NCI-H1105 treated with DMSO at 0.1 percent for 48 hours (cell line): ENCODE results near the gene PSG7.
A peak's percentile ranks its signal among the peaks of the same experiment; 100 is the strongest.
"Not testable (repeated sequence)": the region's sequence is repeated elsewhere in the genome, so short reads cannot be mapped to it uniquely, and the experiment has no call there.

Experiments used
- DNase-seq: peaks from one replicate; lab custom pipeline; 2025; lab: John Stamatoyannopoulos, UW

PSG7 gene

DNA sequence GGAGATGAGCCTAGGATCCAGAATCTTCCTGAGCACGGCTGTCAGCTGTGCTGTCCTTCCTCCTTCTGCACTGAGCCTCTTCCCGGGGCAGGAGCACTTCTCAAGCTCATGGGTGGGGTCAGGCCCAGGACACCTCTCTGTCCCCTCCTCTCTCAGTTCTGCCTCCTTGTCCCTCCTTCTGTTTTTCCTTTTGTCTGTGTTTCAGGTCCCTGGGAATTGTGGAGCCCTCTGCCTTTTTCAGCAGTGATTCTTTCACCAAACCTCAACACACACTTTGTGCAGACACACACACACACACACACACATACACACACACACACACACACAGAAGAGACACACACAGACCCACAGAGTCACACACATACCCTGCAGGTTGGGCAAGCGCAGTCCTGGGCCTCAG lies at the start of gene PSG7:
Gene PSG7, minus strand, starts transcription at position 101 of the 400 bp plus-strand sequence. CDS start 131 bp downstream, outside the sequence.
- DNase-seq: not testable (repeated sequence)

DNA sequence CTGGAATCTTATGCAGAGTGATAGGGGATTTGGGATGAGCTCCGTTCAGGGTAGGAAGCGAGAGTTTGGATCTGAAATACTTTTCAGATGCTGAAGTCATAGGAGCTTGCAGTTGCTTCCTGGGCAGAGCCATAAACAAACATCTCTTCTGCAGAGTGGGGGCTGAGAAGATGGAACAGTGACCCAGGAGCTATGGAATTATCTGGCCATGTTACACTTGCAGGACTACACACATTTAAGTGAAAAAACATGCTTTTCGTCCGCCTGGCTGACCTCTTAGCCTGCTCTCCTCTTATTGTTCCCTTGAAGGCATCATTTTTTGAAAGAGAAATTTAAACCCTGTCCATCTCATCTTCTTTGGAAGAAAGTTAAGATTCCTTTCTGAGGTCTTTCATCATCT lies 48.6 kb upstream of the PSG7 start:
- DNase-seq: no peak

DNA sequence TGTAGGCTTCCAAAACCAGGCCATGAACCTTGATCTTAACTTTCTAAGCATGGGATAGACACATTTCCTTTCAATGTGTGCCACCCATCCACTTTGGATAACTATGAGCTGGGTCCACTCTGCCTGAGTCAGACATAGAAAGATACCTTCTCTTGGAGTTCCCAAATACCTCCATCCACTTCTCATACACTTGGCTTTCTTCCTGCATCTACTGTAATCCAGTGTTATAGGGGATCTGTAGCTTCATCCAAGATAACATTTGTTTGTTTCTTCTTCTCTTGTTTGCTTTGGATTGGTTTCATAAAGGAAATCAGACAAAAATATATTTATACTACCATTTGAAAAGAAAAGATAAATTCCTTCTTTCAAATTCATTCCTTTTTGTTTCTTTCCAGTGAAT lies 45.1 kb upstream of the PSG7 start:
- DNase-seq: not testable (repeated sequence)

DNA sequence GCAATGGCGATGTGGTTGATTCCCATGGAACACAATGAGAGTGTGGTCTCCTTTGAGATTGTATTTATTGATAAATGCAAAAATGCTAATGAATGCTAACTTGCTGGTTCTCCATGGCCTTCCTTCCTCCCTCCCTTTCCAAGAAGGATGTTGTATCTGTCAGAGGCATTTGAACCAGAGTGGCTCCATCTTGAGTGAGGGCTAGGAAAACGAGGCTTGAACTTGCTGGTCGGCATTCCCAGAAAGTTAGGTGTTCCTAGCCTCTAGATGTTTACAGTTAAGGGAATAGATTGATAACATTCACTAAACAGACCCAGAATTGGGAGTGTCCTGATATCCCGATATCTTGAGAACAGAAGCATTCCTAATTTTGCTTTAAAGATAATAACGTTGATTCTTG lies 34.4 kb upstream of the PSG7 start:
- not testable (repeated sequence) for DNase-seq

DNA sequence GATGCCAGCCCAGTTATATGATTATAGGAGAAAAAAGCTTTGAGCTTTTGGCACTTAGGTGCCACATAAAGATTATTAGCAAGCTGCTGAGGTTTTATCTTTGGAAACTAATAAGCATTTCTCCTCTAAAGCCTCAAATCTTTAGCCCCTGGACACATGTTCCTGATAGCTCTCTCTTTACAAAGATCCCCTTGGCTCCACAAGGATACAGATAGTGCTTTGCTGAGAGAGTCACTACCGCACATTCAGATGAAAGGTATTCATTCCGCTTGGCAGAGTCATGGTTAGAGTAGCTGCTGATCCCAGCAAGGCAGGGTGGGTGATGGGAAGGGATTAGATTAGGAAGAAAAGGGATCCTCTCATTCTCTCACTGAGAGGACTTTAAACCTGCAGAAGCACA lies 28.2 kb upstream of the PSG7 start:
- DNase-seq: peak; percentile 6

DNA sequence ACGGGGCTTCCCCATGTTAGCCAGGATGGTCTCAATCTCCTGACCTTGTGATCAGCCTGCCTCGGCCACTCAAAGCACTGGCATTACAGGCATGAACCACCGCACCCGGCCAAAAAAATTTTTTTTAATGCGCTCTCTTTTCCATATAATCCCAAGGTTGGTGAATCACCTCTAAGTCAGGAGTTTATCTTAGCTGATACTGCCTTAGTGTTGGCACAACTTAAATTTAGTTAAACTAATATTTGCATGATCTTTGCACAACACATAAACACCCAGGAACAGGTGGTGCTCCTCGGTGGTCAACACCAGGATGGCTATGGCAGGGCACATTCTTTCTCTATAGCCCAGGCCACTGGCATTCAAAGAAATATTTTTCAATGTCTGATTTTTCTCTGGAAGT lies 24.1 kb upstream of the PSG7 start:
- no peak for DNase-seq

DNA sequence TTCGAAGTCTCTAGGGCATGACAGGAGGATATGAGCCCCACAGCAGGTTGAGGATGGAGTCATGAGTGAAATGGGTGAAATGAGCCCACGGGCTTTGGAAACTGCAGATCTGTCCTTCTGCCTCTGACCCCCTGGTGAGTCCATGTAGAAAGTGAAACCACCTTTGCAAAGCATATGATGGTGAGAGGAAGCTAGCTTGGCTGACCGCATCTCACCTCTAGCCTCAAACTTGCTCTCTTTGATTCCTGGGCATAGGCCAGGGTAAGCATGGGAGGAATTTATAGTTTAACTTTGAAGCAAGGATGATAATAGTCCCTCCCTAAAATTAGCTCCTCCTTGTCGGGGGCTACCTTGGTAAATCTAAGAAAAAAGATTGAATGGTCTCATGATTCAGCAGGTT lies 15.1 kb upstream of the PSG7 start:
- DNase-seq: not testable (repeated sequence)

DNA sequence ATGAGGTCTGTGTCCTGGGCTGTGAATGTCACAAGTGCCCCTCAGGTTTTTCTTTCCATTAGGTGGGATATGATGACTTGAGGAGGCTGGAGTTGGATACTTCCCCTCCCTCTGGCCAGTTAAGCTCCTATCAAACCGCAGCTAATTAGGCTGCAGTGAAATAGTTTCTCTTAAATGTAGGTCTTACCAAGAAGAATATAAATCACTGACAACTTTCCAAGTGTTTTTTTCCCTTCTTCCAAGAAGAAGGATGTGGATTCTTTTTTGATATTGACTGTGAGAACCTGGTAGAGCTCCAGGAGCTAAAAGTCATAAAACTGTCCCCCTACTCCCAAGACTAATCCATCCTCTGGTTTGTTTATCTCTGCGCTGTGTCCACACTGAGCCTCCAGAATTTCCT lies 14.5 kb upstream of the PSG7 start:
- DNase-seq: not testable (repeated sequence)

DNA sequence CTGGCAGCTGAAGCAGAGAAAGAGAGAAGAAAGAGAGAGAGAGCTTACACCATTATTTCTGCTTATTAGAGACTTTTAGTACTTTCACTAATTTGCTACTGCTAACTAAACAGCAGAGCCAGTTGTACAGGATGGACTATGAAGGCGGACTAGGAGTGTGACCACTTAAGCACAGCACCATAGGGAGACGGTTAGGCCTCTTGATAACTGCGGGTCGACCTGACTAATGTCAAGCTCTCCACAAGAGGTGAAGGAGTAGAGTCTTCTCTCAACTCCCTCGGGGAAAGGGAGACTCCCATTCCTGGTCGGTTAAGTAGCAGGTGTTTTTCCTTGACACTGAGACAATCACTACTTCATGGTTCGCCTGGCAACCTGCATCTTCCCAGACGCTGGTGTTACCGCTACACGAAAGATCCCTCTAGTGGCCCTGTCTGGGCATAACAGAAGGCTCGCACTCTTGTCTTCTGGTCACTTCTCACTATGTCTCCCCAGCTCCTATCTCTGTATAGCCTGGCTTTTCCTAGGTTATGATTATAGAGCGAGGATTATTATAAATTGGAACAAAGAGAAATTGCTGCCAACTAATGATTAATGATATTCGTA lies 5.3 kb upstream of the PSG7 start:
- DNase-seq: no peak

DNA sequence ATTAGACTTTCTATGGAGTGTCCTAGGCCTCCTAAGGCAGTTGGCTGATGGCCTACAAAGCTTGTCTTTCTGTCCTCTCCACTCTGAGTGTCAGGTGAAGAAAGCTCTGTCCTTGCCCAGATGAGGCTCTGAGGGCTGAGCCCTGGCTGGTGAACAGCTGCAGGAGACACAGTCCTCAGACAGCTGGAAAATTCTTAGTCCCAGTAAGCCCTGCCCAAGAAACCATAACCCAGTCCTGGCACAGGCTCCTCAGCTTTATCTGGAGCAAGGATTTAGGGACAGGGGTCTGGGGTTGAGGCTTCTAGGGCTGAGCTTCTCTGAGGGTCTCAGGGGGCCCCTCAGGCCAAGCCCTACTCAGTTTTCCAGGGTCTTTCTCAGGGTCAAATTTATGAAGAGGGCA lies 2.3 kb downstream of the PSG7 start:
- not testable (repeated sequence) for DNase-seq

DNA sequence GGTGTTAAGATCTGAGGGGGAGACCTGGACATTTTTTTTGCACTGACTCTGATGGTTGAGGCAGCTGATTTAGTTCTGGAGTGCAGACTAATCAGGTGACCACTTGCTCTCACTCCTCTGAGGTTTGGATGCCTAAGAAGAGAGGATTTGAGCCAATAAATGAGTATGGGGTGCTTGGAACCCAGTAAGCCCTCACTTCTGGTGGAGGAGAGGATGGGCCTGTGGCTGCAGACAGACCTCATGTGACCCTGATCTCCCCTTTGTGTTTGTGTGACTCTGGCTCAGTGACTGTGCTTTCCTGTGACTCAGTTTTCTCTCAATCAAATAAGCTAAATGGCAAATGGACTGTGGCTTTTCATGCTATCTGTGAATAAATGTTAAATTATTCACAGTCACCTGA lies 2.8 kb downstream of the PSG7 start:
- not testable (repeated sequence) for DNase-seq

DNA sequence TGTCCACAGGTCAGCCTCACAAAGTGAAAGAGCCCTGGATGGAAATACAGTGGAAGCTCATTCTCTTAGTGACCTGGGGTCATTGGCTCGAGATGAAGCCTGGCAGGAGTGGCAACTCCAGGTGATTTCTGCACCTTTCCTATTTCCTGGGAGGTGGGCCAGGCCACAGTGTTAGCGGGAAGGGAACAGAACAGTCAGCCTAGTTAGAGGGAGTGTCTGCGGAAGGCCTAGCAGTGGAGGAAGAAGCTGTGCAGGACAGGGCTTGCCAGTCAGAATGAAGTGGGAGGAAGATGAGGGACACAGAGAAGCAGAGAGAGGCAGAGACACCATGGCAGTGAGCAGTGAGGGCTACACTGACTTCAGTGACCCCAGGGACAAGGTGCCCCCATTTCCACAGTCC lies 3.6 kb downstream of the PSG7 start:
- not testable (repeated sequence) for DNase-seq

DNA sequence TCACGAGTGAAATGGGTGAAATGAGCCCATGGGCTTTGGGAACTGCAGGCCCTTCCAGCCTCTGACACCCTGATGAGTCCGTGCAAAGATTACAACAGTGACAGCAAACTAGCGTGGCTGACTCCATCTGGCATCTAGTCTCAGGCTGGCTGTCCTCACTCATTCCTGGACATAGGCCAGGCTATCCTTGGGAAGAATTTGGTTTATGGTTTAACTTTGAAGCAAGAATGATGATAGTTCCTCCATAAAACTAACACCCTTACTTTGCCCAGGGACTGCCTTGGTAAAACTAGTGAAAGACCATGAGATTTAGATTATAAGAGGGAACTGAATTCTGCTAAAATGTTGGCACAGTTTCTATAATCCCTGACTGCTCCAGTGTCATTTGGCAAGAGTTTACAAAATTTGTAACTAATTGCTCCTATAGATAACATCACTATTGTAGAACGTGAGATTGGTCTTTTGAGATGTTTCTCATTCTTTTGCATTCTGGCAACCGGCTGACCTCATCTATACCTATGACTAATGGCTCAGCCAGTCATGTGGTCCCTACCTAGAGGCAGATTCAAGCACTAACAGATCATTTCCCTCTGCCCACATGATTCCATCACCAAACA lies 4.4 kb downstream of the PSG7 start:
- not testable (repeated sequence) for DNase-seq

DNA sequence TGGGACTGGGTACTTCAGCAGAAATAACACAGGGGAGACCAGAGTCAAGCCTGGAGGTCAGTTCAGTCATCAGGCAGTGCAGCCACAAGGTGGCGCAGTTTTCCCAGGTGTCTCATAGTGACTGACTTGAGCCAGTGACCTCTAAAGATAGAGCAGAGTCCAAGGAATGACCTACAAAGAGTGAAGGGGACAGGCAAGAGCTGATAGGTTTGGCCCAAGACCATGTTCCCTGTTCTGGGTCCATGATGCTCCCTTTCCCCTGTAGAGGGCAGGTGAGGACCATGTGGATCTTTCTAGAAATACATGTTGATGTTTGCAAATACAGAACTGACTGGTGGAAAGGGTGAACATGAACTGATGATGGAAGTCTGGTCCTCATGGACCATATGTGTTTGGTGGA lies 6.8 kb downstream of the PSG7 start:
- DNase-seq: not testable (repeated sequence)

DNA sequence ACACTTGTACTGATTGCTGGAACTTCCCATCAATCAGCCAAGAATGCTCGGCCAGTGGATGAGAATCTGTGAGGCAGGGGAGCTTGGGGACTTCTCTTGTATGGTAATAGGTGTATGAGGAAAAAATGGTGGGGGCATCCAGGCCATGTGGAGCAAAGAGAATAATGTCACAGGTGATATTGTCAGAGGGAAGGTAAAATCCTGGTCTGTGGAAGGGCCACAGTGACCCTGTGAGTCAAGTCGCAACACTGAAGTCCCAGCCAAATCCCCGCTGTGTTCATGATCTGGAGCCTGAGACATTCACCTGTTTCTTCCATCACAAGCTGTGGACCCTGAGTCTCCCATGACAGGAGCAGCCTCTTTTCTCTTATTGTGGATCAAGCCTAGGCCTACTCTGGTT lies 8.1 kb downstream of the PSG7 start:
- no peak for DNase-seq

DNA sequence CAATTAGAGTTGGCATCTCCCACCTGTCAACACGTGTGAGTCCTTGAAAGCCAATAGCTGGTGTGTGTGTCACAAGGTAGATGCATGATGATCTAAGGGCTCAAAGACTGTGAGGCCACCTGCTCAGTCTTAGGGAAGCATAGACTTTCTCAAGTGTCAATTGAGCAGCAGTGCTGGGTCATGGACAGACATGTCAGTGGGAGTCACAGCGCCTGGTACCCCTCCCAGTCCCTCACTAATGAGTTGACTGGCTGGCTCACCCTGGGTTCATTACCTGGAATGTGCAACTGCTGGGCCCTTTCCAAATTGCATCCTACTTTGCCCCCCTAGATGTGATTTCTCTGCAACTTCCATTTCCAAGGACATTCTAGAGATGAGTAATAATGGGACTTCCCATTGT lies 10.2 kb downstream of the PSG7 start:
- DNase-seq: no peak

DNA sequence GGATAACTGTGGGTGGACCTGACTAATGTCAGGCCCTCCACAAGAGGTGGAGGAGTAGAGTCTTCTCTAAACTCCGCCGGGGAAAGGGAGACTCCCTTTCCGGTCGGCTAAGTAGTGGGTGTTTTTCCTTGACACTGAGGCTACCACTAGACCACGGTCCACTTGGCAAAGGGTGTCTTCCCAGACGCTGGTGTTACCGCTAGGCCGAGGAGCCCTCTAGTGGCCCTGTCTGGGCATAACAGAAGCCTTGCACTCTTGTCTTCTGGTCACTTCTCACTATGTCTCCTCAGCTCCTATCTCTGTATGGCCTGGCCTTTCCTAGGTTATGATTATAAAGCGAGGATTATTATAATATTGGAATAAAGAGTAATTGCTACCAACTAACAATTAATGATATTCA lies 13.9 kb downstream of the PSG7 start:
- peak; percentile 35 for DNase-seq

DNA sequence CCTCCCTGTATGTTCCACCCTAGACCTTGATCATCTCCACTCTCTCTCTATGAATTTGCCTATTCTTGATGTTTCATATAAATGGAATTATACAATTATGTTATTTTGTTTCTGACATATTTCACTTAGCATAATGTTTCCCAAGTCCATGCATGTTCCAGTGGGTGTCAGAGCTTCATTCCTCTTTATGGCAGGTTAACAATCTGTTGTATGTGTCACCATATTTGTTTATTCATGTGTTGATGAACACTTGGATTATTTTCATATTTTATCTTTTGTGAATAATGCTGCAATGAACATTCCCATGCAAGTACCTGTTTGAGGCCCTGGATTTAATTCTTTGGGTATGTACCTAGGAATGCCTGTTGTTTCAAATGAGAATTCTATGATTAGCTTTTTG lies 16.0 kb downstream of the PSG7 start:
- DNase-seq: not testable (repeated sequence)

DNA sequence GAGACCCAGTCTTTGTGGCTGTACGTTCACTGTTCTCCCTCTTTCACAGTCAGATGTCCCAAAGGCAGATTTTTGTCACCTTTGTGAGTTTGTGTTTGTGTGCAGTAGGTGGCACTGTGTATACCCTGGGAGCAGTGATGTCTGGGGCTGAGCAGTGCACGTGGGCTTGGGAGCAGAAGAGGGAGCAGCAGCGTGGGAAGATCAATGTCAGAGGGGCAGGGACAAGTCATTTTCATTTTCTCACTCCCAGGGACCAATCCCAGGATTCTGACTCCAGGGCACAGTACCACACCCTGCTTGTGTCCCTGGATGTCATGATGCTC lies 17.3 kb downstream of the PSG7 start:
- no peak for DNase-seq

DNA sequence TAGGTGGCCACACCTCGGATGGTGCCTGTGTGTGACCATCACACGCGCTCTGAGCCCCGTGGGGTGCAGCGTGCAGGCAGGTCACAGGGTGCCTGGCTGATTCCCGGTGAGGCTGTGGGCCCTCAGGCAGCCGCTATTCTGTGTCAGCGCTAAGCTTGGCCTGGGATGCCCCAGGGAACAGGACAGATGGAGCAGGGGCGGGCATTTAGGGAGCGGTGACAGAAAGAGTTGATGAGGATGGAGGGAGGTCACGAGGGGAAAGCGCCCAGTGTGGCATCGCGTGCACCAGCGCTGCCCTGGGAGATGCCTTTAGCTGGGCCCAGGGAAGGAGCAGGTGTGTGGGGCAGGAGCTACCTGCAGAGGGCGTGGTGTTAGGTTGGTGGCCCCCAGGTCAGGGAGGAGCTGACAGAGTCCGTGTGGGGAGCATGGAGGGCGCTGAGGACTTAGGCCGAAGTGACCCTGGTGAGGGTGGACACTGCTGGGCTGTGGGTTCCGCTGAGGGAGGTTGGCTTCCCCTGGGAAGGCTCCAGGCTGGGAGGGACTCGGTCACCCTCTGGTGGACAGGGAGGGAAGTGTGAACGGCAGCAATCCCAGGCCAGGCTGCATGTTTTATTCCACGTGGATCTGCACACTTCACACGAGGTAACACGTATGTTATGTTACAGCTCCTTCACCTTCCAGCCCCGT lies 17.8 kb downstream of the PSG7 start:
- DNase-seq: not testable (repeated sequence)

DNA sequence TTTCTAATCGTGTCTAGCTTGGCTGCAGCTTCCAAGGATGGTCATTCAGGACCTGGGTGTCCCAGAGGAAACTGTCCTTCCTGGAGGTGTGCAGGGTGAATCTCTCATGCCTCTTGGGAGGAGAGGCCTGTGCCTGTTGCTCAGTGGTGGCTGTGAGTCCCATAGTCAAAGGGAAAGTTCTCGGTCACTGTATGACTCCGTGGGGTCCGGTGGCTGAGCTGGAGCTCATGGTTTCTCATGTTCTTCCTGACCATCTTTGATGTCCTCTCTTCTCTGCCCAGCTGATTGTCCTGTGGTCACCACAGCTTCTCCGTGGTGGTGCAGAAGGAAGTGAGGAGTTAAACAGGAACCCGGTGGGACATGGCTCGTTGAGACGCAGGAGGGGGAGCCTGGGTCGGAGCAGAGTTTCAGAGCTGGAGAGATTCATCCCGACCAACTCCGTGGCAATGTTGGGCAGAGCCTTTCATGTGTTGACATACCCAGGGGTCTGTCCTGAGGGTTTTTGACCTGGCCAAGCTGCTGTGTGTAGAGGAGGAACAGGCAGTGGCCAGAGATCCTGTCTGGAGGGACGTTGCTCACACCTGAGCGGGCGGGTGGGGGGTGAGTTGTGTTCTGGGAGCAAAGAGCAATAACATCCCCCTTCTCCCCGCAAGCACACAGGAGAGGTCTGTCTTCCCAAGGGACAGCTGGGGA lies 18.5 kb downstream of the PSG7 start:
- not testable (repeated sequence) for DNase-seq

DNA sequence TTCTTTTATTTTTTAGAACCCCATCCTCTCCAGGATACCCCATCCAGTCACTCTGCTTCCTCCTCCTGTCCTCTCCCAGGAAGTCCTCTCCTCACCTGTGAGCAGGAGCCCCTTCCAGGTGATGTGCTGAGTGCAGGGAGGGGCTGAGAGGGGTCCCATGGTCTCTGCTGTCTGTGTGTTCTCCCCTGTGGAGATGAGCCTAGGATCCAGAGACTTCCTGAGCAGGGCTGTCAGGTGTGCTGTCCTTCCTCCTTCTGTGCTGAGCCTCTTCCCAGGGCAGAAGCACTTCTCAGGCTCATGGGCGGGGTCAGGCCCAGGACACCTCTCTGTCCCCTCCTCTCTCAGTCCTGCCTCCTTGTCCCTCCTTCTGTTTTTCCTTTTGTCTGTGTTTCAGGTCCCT lies 19.4 kb downstream of the PSG7 start, which contains the start of gene PSG6:
Gene PSG6, minus strand, starts transcription at position 261 of the 400 bp plus-strand sequence. Its CDS starts 102 bp downstream, at position 159.
- not testable (repeated sequence) for DNase-seq

DNA sequence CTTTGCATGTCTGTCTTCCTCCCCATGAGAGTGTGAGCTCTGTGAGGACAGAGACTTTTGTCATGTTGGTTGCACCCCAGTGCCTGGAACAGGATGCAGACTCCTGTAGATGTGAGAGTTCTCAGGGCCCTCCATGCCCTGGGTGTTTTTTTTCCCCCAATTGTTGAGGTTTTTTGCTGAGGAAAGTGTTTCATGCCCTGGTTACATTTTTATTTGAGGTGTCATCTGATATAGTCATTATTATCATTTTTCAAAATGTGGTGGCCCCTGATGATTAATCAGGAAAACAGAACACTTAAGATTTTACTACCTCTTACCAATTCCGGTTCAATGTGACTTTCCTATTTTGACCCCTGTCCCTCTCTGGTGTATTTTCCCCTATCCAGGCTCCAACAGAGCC lies 20.1 kb downstream of the PSG7 start:
- not testable (repeated sequence) for DNase-seq
